ENCODE results near the gene VAX1.

DNA sequence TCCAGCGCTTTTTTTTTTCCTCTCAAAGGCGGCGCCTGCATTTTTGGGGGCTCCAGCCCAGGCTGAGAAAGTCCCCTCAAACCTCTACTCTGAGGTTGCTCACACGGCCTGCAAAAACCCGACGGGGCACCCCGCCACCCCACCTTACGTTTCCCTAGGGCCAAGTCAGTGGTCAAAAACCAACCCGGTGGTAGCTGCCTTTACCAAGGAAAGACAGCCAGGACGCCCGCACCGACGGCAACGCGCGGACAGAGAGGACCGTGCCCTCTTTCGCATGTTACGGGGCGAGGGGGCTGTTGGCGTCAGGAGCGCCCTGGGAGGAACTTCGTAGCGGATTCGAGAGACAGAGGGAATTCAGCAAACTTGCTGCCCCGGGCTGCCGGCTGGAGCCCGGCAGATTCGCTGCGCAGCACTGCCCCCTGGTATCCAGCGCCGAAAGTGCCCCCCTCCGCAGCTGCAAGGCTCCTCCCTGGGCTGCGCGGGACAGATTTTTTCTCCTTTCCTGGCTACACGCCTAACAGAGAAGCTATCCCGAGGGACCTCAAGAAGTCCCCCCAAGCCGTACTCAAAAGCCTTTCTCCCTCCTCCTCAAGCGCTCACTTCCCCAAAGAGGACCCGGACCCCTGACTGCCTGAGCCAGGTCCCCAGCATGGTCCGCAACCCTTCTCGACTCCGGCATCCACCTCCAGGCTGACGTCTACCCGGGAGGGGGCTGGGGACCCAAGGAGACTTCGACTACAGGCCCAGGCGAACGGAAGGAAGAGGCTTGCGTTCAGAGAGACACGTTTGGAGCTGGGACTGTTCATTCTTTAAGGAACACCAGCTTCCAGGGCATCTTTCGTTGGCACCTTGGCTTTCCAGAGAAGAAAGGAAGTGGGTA is 27.7 kb upstream of the VAX1 start:
- TF ChIP-seq, protein P1, sequence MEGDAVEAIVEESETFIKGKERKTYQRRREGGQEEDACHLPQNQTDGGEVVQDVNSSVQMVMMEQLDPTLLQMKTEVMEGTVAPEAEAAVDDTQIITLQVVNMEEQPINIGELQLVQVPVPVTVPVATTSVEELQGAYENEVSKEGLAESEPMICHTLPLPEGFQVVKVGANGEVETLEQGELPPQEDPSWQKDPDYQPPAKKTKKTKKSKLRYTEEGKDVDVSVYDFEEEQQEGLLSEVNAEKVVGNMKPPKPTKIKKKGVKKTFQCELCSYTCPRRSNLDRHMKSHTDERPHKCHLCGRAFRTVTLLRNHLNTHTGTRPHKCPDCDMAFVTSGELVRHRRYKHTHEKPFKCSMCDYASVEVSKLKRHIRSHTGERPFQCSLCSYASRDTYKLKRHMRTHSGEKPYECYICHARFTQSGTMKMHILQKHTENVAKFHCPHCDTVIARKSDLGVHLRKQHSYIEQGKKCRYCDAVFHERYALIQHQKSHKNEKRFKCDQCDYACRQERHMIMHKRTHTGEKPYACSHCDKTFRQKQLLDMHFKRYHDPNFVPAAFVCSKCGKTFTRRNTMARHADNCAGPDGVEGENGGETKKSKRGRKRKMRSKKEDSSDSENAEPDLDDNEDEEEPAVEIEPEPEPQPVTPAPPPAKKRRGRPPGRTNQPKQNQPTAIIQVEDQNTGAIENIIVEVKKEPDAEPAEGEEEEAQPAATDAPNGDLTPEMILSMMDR (conservative IDR thresholded peaks at IDR 0.05; ENCODE audit: low read depth, low read length) = peak; percentile 65
- no peak for TF ChIP-seq MAFK (IDR thresholded peaks at IDR 0.05; ENCODE audit: low read depth, low read length)
